Measurements from ENCODE around the gene RUFY3. TPM values are rescaled to one million over a fixed set of nuclear protein-coding genes. Genes with fewer than 3 reads are reported as not detected.
"Not testable (repeated sequence)": the region's sequence is repeated elsewhere in the genome, so short reads cannot be mapped to it uniquely, and the experiment has no call there.

RUFY3 gene
- polyA plus RNA-seq, 3 donors, result 11.1 to 37.3 (median 12.5) TPM

DNA sequence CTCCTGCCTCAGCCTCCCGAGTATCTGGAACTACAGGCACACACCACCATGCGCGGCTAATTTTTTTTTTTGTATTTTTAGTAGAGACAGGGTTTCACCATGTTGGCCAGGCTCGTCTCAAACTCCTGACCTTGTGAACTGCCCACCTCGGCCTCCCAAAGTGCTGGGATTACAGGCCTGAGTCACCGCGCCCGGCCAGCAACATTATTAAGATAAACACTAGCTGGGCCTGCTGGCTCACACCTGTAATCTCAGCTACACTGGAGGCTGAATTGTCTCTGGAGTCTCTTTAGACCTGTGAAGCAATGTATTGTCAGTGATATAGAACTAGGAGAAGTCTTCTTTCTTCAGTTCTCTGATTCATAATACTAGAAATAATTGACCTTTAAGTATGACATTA, 23.3 kb upstream of the RUFY3 start:
- H3K36me3 ChIP-seq (replicated peaks in 1 of 2; ENCODE audit: control insufficient read depth in 1 of 2, insufficient read depth in 2 of 2, low read length in 2 of 2); H3K9me3 Mint-ChIP-seq; H3K27ac Mint-ChIP-seq; H3K4me3 ChIP-seq (replicated peaks in 1 of 3; ENCODE audit: low read depth in 2 of 3, low read length in 3 of 3); H3K27me3 Mint-ChIP-seq (ENCODE audit: low read depth in 3 of 3); DNase-seq; H3K9ac ChIP-seq (ENCODE audit: insufficient read depth, low read length, poor library complexity, severe bottlenecking); H3K4me1 ChIP-seq (ENCODE audit: control insufficient read depth in 1 of 2, insufficient read depth in 2 of 2, low read length in 2 of 2); H2AFZ ChIP-seq (ENCODE audit: insufficient read depth, low read depth, low read length, poor library complexity, severe bottlenecking); H3K9me3 ChIP-seq (replicated peaks in 1 of 2; ENCODE audit: control insufficient read depth in 1 of 2, insufficient read depth in 1 of 2, low read length in 2 of 2); H3K4me3 Mint-ChIP-seq; H3K4me1 Mint-ChIP-seq; H3K27me3 ChIP-seq (ENCODE audit: control insufficient read depth in 2 of 2, insufficient read depth in 2 of 2, low read length in 2 of 2); H3K4me2 ChIP-seq (replicated peaks; ENCODE audit: extremely low read depth, low read length, poor library complexity, severe bottlenecking); H3K79me2 ChIP-seq (ENCODE audit: insufficient read depth, low read length); H4K20me1 ChIP-seq (ENCODE audit: insufficient read depth, low read length); H3K27ac ChIP-seq (ENCODE audit: low read depth in 1 of 2, low read length in 2 of 2); H3K36me3 Mint-ChIP-seq; intact Hi-C loops (cut with micrococcal nuclease): not testable (repeated sequence)
- WGBS (ENCODE audit: insufficient coverage), result no CpG with 5 or more reads among the region's 8 CpGs

DNA sequence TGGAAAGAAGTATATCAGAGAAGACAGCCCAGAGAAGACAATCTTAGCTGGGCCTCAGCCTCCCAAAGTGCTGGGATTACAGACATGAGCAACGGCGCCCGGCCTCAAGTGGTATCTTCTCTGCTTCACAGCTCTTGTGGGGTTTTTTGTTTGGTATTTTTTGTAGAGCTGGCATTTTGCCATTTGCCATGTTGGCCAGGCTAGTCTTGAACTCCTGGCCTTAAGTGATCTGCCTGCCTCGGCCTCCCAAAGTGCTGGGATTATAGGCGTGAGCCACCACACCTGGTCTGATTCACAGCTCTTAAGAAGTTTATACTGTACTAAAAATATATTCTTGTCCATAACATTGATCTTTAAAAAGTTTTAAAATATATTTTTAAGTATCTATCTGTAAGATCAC, 21.1 kb upstream of the RUFY3 start:
- H3K4me1 Mint-ChIP-seq, result peaks cover 8% of the 10 kb centered on the region
- TF ChIP-seq, protein P1, sequence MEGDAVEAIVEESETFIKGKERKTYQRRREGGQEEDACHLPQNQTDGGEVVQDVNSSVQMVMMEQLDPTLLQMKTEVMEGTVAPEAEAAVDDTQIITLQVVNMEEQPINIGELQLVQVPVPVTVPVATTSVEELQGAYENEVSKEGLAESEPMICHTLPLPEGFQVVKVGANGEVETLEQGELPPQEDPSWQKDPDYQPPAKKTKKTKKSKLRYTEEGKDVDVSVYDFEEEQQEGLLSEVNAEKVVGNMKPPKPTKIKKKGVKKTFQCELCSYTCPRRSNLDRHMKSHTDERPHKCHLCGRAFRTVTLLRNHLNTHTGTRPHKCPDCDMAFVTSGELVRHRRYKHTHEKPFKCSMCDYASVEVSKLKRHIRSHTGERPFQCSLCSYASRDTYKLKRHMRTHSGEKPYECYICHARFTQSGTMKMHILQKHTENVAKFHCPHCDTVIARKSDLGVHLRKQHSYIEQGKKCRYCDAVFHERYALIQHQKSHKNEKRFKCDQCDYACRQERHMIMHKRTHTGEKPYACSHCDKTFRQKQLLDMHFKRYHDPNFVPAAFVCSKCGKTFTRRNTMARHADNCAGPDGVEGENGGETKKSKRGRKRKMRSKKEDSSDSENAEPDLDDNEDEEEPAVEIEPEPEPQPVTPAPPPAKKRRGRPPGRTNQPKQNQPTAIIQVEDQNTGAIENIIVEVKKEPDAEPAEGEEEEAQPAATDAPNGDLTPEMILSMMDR (IDR thresholded peaks at IDR 0.05), result no peak
- H3K9me3 Mint-ChIP-seq, result no peaks in the 10 kb centered on the region
- Histone ChIP-seq H2AFZ (ENCODE audit: insufficient read depth, low read depth, low read length, poor library complexity, severe bottlenecking) (no peak overlapping the region), H3K4me3 (replicated peaks in 1 of 3; ENCODE audit: low read depth in 2 of 3, low read length in 3 of 3) (no peak overlapping the region), H3K4me1 (ENCODE audit: control insufficient read depth in 1 of 2, insufficient read depth in 2 of 2, low read length in 2 of 2) (peaks cover 7 to 12% of the 10 kb centered on the region in 2 donors), H3K79me2 (ENCODE audit: insufficient read depth, low read length) (peaks cover 1% of the 10 kb centered on the region), H3K36me3 (replicated peaks in 1 of 2; ENCODE audit: control insufficient read depth in 1 of 2, insufficient read depth in 2 of 2, low read length in 2 of 2) (no peaks in the 10 kb centered on the region), H3K9ac (ENCODE audit: insufficient read depth, low read length, poor library complexity, severe bottlenecking) (no peak overlapping the region), H3K9me3 (replicated peaks in 1 of 2; ENCODE audit: control insufficient read depth in 1 of 2, insufficient read depth in 1 of 2, low read length in 2 of 2) (no peaks in the 10 kb centered on the region), H3K27me3 (ENCODE audit: control insufficient read depth in 2 of 2, insufficient read depth in 2 of 2, low read length in 2 of 2) (no peaks in the 10 kb centered on the region), H3K27ac (ENCODE audit: low read depth in 1 of 2, low read length in 2 of 2) (no peak overlapping the region), H4K20me1 (ENCODE audit: insufficient read depth, low read length) (no peaks in the 10 kb centered on the region), H3K4me2 (replicated peaks; ENCODE audit: extremely low read depth, low read length, poor library complexity, severe bottlenecking) (no peak overlapping the region)
- no peak overlapping the region for H3K4me3 Mint-ChIP-seq
- DNase-seq, result no peak
- no peaks in the 10 kb centered on the region for H3K27me3 Mint-ChIP-seq (ENCODE audit: low read depth in 3 of 3)
- H3K36me3 Mint-ChIP-seq, result peaks cover 0 to 3% of the 10 kb centered on the region in 2 donors
- intact Hi-C loops (cut with micrococcal nuclease), result loop anchor here (5.0 to 10.0 kb wide), 2 partner anchors 37 to 54 kb away; no protein-coding TSS in a partner anchor
- no peak overlapping the region for H3K27ac Mint-ChIP-seq
- no CpG with 5 or more reads among the region's 5 CpGs for WGBS (ENCODE audit: insufficient coverage)

All from CD14-positive monocyte (primary cell).